ENCODE measurements around the gene ACTN1.

DNA sequence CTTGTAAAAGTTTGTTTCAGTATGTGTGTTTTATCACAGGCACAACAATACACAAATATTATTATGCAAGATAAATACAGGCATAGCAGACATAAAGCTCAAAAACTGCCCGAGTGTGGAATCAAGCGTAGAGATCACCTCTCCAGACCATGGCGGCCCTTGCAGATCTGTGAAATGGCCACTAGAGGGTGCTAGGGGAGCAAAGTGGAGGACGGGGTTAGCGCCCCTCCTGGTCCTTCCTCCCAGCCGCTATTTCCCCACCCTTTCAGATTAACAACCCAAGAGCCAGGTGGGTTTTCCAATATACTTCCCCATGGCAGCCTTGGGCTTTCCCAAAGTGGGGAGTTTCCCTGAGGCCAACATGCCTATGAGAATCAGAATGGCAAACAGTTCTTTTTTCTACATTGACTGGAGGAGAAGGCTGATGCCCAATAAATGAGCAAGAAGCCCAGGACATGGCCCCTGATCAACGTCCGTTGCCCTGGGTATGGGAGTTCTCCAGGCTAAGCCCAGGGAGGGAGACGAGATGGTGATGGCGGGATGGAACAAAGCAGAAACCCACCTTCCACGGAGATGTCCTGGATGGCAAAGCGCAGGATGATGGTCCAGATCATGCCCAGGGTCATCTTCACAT is 67.4 kb downstream of the ACTN1 start:
- TF ChIP-seq, protein P1, sequence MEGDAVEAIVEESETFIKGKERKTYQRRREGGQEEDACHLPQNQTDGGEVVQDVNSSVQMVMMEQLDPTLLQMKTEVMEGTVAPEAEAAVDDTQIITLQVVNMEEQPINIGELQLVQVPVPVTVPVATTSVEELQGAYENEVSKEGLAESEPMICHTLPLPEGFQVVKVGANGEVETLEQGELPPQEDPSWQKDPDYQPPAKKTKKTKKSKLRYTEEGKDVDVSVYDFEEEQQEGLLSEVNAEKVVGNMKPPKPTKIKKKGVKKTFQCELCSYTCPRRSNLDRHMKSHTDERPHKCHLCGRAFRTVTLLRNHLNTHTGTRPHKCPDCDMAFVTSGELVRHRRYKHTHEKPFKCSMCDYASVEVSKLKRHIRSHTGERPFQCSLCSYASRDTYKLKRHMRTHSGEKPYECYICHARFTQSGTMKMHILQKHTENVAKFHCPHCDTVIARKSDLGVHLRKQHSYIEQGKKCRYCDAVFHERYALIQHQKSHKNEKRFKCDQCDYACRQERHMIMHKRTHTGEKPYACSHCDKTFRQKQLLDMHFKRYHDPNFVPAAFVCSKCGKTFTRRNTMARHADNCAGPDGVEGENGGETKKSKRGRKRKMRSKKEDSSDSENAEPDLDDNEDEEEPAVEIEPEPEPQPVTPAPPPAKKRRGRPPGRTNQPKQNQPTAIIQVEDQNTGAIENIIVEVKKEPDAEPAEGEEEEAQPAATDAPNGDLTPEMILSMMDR (IDR thresholded peaks at IDR 0.05), result peak; percentile 90 to 98 (median 94)
- no peak for TF ChIP-seq POLR2A (IDR thresholded peaks at IDR 0.05)

Data from esophagus squamous epithelium (tissue), 4 donors.